Endothelial cell of umbilical vein (primary cell): ENCODE results near the gene LRRTM4. TPM values are rescaled to one million over a fixed set of nuclear protein-coding genes. Genes with fewer than 3 reads are reported as not detected.

Source experiments
- BruUV-seq: library from RNA; stranded (reverse); fragments of 400-500 nt; replicated peaks from 2 replicates; lab custom pipeline; 2021; lab: Mats Ljungman, UMichigan
- CTCF ChIA-PET: fragments of 300-600, 350-600 bp; sonication (Branson Sonifier 250); formaldehyde crosslinking; loops from one replicate; lab custom pipeline; 2021; ENCODE audit warnings: antibody characterized with exemption, inconsistent platforms; lab: Charles Lee
- POLR2A ChIA-PET: fragments of 300-600, 350-600 bp; sonication (Branson Sonifier 250); formaldehyde crosslinking; loops from one replicate; lab custom pipeline; 2021; ENCODE audit warnings: antibody characterized with exemption, inconsistent platforms; lab: Charles Lee
- DNase-seq: peaks from one replicate; pipeline ENCODE4 v3.0.0-alpha.2; 2011; ENCODE audit warnings: low read depth, low spot score
- FAIRE-seq: peaks from 2 replicates; lab custom pipeline; 2011; peaks lifted over from hg19 to GRCh38; lab: Jason Lieb, UNC
- H2AFZ ChIP-seq: 2 replicates; pipeline ENCODE4 v1.6.0; 2012; ENCODE audit warnings: low read depth, low read length, control low read depth, inconsistent platforms
- H3K27ac ChIP-seq: 2 replicates; pipeline ENCODE4 v1.5.1; 2011; ENCODE audit warnings: low read depth, mild to moderate bottlenecking, control low read depth, low read length, moderate library complexity; ENCODE audit not compliant: insufficient read depth
- H3K27me3 ChIP-seq, 2 experiments: 2 replicates each; pipeline versions ENCODE4 v1.6.0 to v1.6.1; 2011; ENCODE audit warnings: low read length in 2 of 2, mixed read lengths in 1 of 2; ENCODE audit not compliant: control insufficient read depth in 2 of 2, insufficient read depth in 2 of 2
- H3K36me3 ChIP-seq, 2 experiments: 2 replicates in 1 of 2; 3 replicates in 1 of 2; pipeline ENCODE4 v1.5.1; 2011; ENCODE audit warnings: low read length in 2 of 2, mild to moderate bottlenecking in 1 of 2, moderate library complexity in 1 of 2; ENCODE audit not compliant: control insufficient read depth in 2 of 2, insufficient read depth in 2 of 2; ENCODE audit errors: extremely low read depth in 1 of 2
- H3K4me1 ChIP-seq: 3 replicates; pipeline ENCODE4 v1.5.1; 2011; ENCODE audit warnings: mild to moderate bottlenecking, low read length; ENCODE audit not compliant: control insufficient read depth, insufficient read depth; ENCODE audit errors: extremely low read depth
- H3K4me2 ChIP-seq: 2 replicates; pipeline ENCODE4 v1.6.1; 2011; ENCODE audit warnings: low read length, control low read depth, mixed read lengths; ENCODE audit not compliant: insufficient read depth
- H3K4me3 ChIP-seq, 3 experiments: fragments of 200-600 bp in 1 of 3; sonication (generic), shearing (Covaris generic) in 1 of 3; replicated peaks in 1 of 3; 2 replicates each; pipeline ENCODE4 v1.5.1; 2011 to 2016; ENCODE audit warnings: control low read depth in 3 of 3, low read length in 3 of 3, mild to moderate bottlenecking in 2 of 3, inconsistent platforms in 1 of 3, low read depth in 1 of 3, moderate library complexity in 1 of 3; ENCODE audit not compliant: insufficient read depth in 1 of 3
- H3K79me2 ChIP-seq: 2 replicates; pipeline ENCODE4 v1.6.0; 2012; ENCODE audit warnings: low read length, inconsistent platforms; ENCODE audit not compliant: control insufficient read depth, insufficient read depth
- H3K9ac ChIP-seq: replicated peaks from 2 replicates; pipeline ENCODE3; 2011; ENCODE audit warnings: low read length, control low read depth; ENCODE audit not compliant: insufficient read depth; ENCODE audit errors: extremely low read depth
- H3K9me1 ChIP-seq: replicated peaks from 3 replicates; pipeline ENCODE4 v1.6.0; 2011; ENCODE audit warnings: mild to moderate bottlenecking, low read length; ENCODE audit not compliant: control insufficient read depth, insufficient read depth; ENCODE audit errors: extremely low read depth
- H3K9me3 ChIP-seq: replicated peaks from 2 replicates; pipeline ENCODE4 v1.5.1; 2012; ENCODE audit warnings: low read length, inconsistent platforms; ENCODE audit not compliant: control insufficient read depth, insufficient read depth
- H4K20me1 ChIP-seq: replicated peaks from 2 replicates; pipeline ENCODE3; 2011; ENCODE audit warnings: mild to moderate bottlenecking, low read length; ENCODE audit not compliant: control insufficient read depth, insufficient read depth; ENCODE audit errors: extremely low read depth
- CTCF ChIP-seq, 2 donors: IDR thresholded peaks; 1 replicate in 1 of 2; 2 replicates in 1 of 2; pipeline ENCODE4 v1.5.1; 2011; ENCODE audit warnings: low read length in 2 of 2, mild to moderate bottlenecking in 2 of 2, moderate library complexity in 2 of 2, control low read depth in 1 of 2, inconsistent platforms in 1 of 2, low read depth in 1 of 2; ENCODE audit not compliant: insufficient read depth in 1 of 2; ENCODE audit errors: extremely low read depth in 1 of 2
- EZH2 ChIP-seq: IDR thresholded peaks from 2 replicates; pipeline ENCODE4 v1.6.1; 2012; ENCODE audit warnings: borderline replicate concordance, low read depth, mild to moderate bottlenecking, moderate library complexity, low read length, inconsistent platforms; ENCODE audit not compliant: severe bottlenecking
- FOS ChIP-seq: IDR thresholded peaks from 2 replicates; pipeline ENCODE4 v1.6.1; 2011; ENCODE audit warnings: mild to moderate bottlenecking, low read length, moderate library complexity, borderline replicate concordance; ENCODE audit not compliant: insufficient read depth
- GATA2 ChIP-seq: IDR thresholded peaks from 2 replicates; pipeline ENCODE4 v1.7.0; 2011; ENCODE audit warnings: low read depth, mild to moderate bottlenecking, moderate library complexity, mixed read lengths, low read length; ENCODE audit not compliant: insufficient read length, insufficient read depth
- JUN ChIP-seq: IDR thresholded peaks from 2 replicates; pipeline ENCODE4 v1.6.1; 2011; ENCODE audit warnings: borderline replicate concordance, low read depth; ENCODE audit not compliant: insufficient read length, insufficient read depth
- MYC ChIP-seq: IDR thresholded peaks from one replicate; pipeline ENCODE4 v1.6.1; 2011; ENCODE audit warnings: mild to moderate bottlenecking, low read depth, low read length
- POLR2A ChIP-seq: IDR thresholded peaks from 2 replicates; pipeline ENCODE4 v1.6.1; 2012; ENCODE audit warnings: low read depth, mild to moderate bottlenecking, control low read depth, low read length
- POLR2AphosphoS5 ChIP-seq: IDR thresholded peaks from 2 replicates; pipeline ENCODE4 v1.6.1; 2012; ENCODE audit warnings: low read depth, mild to moderate bottlenecking, control low read depth, low read length, moderate library complexity; ENCODE audit not compliant: insufficient read depth
- dilution Hi-C: fragments of 300-500 bp; cut with MboI; formaldehyde crosslinking; loops from one replicate; pipeline ENCODE4 v1.15.0; 2019; ENCODE audit warnings: low sequenced_read_pairs; ENCODE audit not compliant: extremely low pct_ligation_motif_present
- intact Hi-C: fragments of 100-400 bp; cut with micrococcal nuclease; formaldehyde crosslinking; loops from one replicate; pipeline ENCODE4 v1.10.0; 2022
- polyA plus RNA-seq, 4 experiments: library from polyadenylated mRNA; depleted of rRNA in 3 of 4; stranded (reverse) in 3 of 4; unstranded in 1 of 4; fragments of >200 nt; gene quantifications; 2 replicates each; pipeline versions ENCODE4 v1.2.1 to v1.2.3, GENCODE V29; 2011 to 2012; ENCODE audit warnings: missing spikeins in 1 of 4
- total RNA-seq: library from RNA; stranded (reverse); gene quantifications from 2 replicates; pipeline ENCODE4 v1.2.3, GENCODE V29; 2021
- TF ChIP-seq, protein P1 (sequence below): IDR thresholded peaks from 2 replicates; pipeline ENCODE4 v1.6.1; 2011; ENCODE audit not compliant: insufficient read depth, insufficient read length

The LRRTM4 gene
- total and polyA plus RNA-seq, 2 donors (not counting 3 experiments of a cell fraction or from before 2014, with no cell fraction given), result not detected

GRCh38 chr2:76928026-76928425, 594.1 kb downstream of the LRRTM4 start:
- dilution Hi-C loops, result no loop called here
- H3K36me3 ChIP-seq, result no peaks in the 10 kb centered on the region
- FAIRE-seq (no peak), DNase-seq (no peak)
- no peak overlapping the region for H3K9ac ChIP-seq
- no peak overlapping the region for H3K4me2 ChIP-seq
- H3K79me2 ChIP-seq, result no peaks in the 10 kb centered on the region
- H2AFZ ChIP-seq, result no peak overlapping the region
- H3K4me1 ChIP-seq, result no peaks in the 10 kb centered on the region
- TF ChIP-seq GATA2, result no peak
- TF ChIP-seq, protein P1, sequence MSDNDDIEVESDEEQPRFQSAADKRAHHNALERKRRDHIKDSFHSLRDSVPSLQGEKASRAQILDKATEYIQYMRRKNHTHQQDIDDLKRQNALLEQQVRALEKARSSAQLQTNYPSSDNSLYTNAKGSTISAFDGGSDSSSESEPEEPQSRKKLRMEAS, result no peak
- TF ChIP-seq CTCF (IDR thresholded peaks at IDR 0.05; ENCODE audit: extremely low read depth in 1 of 2, insufficient read depth in 1 of 2, low read depth in 1 of 2, low read length in 2 of 2), result no peak
- no peak for TF ChIP-seq MYC
- no peak for TF ChIP-seq EZH2
- no peak for TF ChIP-seq POLR2AphosphoS5
- no peak for TF ChIP-seq FOS
- TF ChIP-seq POLR2A, result no peak
- no peak for TF ChIP-seq JUN
- no TSS peak for BruUV-seq
- no peaks in the 10 kb centered on the region for H4K20me1 ChIP-seq
- H3K4me3 ChIP-seq, result no peak overlapping the region
- H3K27ac ChIP-seq, result no peak overlapping the region
- ChIA-PET CTCF (no interaction called here), POLR2A (no interaction called here)
- intact Hi-C loops, result no loop called here
- no peaks in the 10 kb centered on the region for H3K27me3 ChIP-seq
- H3K9me3 ChIP-seq, result no peaks in the 10 kb centered on the region
- H3K9me1 ChIP-seq, result no peaks in the 10 kb centered on the region
